Common myeloid progenitor, CD34-positive (primary cell): ENCODE measurements around the gene ITGB2.

ENCODE experiments used
- CTCF ChIA-PET: fragments of 350-600 bp; sonication (Branson Sonifier 250); formaldehyde crosslinking; loops from one replicate; lab custom pipeline; 2021; ENCODE audit warnings: antibody characterized with exemption; lab: Charles Lee
- POLR2A ChIA-PET: fragments of 350-600 bp; sonication (Branson Sonifier 250); formaldehyde crosslinking; loops from one replicate; lab custom pipeline; 2021; ENCODE audit warnings: antibody characterized with exemption; lab: Charles Lee
- DNase-seq, 3 donors: peaks; one replicate each; pipeline versions ENCODE4 v3.0.0 to v3.0.0-alpha.2; 2013
- H3K27ac ChIP-seq, 2 experiments: 1 replicate in 1 of 2; 2 replicates in 1 of 2; pipeline ENCODE4 v1.7.0; 2013; ENCODE audit warnings: inconsistent platforms in 2 of 2, low read length in 2 of 2, mild to moderate bottlenecking in 2 of 2, low read depth in 1 of 2, moderate library complexity in 1 of 2; ENCODE audit not compliant: severe bottlenecking in 2 of 2, insufficient read depth in 1 of 2, poor library complexity in 1 of 2
- H3K27me3 ChIP-seq, 5 experiments: replicated peaks in 2 of 5; 1 replicate in 3 of 5; 2 replicates in 2 of 5; pipeline versions ENCODE4 v1.6.1 to v1.7.0; 2013; ENCODE audit warnings: low read length in 4 of 5, mild to moderate bottlenecking in 2 of 5, moderate library complexity in 2 of 5, inconsistent platforms in 1 of 5; ENCODE audit not compliant: insufficient read depth in 5 of 5, control insufficient read depth in 4 of 5
- H3K36me3 ChIP-seq, 4 experiments: 1 replicate in 2 of 4; 2 replicates in 2 of 4; pipeline versions ENCODE4 v1.6.1 to v1.7.0; 2013; ENCODE audit warnings: low read length in 3 of 4, control low read depth in 1 of 4, mild to moderate bottlenecking in 1 of 4; ENCODE audit not compliant: control insufficient read depth in 4 of 4, insufficient read depth in 4 of 4
- H3K4me1 ChIP-seq, 4 experiments: 1 replicate in 3 of 4; 2 replicates in 1 of 4; pipeline versions ENCODE4 v1.6.1 to v1.7.1; 2013; ENCODE audit warnings: low read length in 3 of 4, mild to moderate bottlenecking in 3 of 4, control low read depth in 1 of 4, inconsistent platforms in 1 of 4, moderate library complexity in 1 of 4; ENCODE audit not compliant: control insufficient read depth in 4 of 4, insufficient read depth in 4 of 4; ENCODE audit errors: control extremely low read depth in 1 of 4
- H3K4me3 ChIP-seq, 7 experiments: 1 replicate in 4 of 7; 2 replicates in 3 of 7; pipeline versions ENCODE4 v1.5.1 to v1.7.0; 2013; ENCODE audit warnings: mild to moderate bottlenecking in 7 of 7, low read length in 6 of 7, moderate library complexity in 6 of 7, inconsistent platforms in 2 of 7, low read depth in 2 of 7, control low read depth in 1 of 7; ENCODE audit not compliant: insufficient read depth in 4 of 7, control insufficient read depth in 1 of 7; ENCODE audit errors: extremely low read depth in 1 of 7
- H3K9me3 ChIP-seq, 5 experiments: 1 replicate in 4 of 5; 2 replicates in 1 of 5; pipeline versions ENCODE4 v1.6.1 to v1.7.1; 2013; ENCODE audit warnings: low read length in 4 of 5, mild to moderate bottlenecking in 2 of 5, inconsistent platforms in 1 of 5, low read depth in 1 of 5, moderate library complexity in 1 of 5; ENCODE audit not compliant: control insufficient read depth in 4 of 5, insufficient read depth in 2 of 5; ENCODE audit errors: control extremely low read depth in 1 of 5
- WGBS: methylation state at CpG from one replicate; pipeline ENCODE4 v1.1.5; 2013; ENCODE audit not compliant: insufficient coverage; 5-methylcytosine and 5-hydroxymethylcytosine counted together

The ITGB2 gene

GRCh38 chr21:44869781-44870747 lies 50.6 kb downstream of the ITGB2 start:
- no peak for DNase-seq
- ChIA-PET POLR2A (interaction anchor here (1.0 kb wide), 1 partner anchor 10 kb away, joined by 3 read pairs; no protein-coding TSS in a partner anchor), CTCF (interaction anchor here (1.0 kb wide), 3 partner anchors 11 to 24 kb away, joined by 3 to 5 read pairs (median 4); no protein-coding TSS in a partner anchor)
- Histone ChIP-seq H3K27ac (peak overlapping the region in 1 of 2 experiments; percentile 46), H3K4me3 (peak overlapping the region in 3 of 7 experiments; percentile 2 to 96 (median 71)), H3K36me3 (peaks cover 0 to 9% (median 4%) of the 10 kb centered on the region in 4 experiments), H3K4me1 (peaks cover 44 to 91% (median 86%) of the 10 kb centered on the region in 4 experiments), H3K9me3 (no peaks in the 10 kb centered on the region), H3K27me3 (no peaks in the 10 kb centered on the region)
- WGBS: 90% methylated on average over 9 of the region's 19 CpGs

- Histone ChIP-seq H3K36me3 (peaks cover 0 to 21% (median 12%) of the 10 kb centered on the region in 4 experiments), H3K27me3 (no peaks in the 10 kb centered on the region), H3K27ac (no peak overlapping the region), H3K9me3 (no peaks in the 10 kb centered on the region), H3K4me3 (peak overlapping the region in 3 of 7 experiments; percentile 1 to 56 (median 40)), H3K4me1 (peaks cover 45 to 89% (median 78%) of the 10 kb centered on the region in 4 experiments)
- POLR2A ChIA-PET: no interaction called here
- DNase-seq: no peak
- 73% methylated on average over 6 of the region's 7 CpGs for WGBS
- CTCF ChIA-PET: interaction anchor here (2.2 kb wide), 1 partner anchor 14 kb away, joined by 8 read pairs; no protein-coding TSS in a partner anchor
Measured at GRCh38 chr21:44868707-44869106, 52.0 kb downstream of the ITGB2 start.

GRCh38 chr21:44867999-44868700 lies 52.5 kb downstream of the ITGB2 start:
- Histone ChIP-seq H3K4me1 (peaks cover 45 to 89% (median 78%) of the 10 kb centered on the region in 4 experiments), H3K27me3 (no peaks in the 10 kb centered on the region), H3K36me3 (peaks cover 0 to 27% (median 15%) of the 10 kb centered on the region in 4 experiments), H3K4me3 (peak overlapping the region in 3 of 7 experiments; percentile 1 to 56 (median 40)), H3K27ac (no peak overlapping the region), H3K9me3 (no peaks in the 10 kb centered on the region)
- POLR2A ChIA-PET: no interaction called here
- WGBS: 39% methylated on average over 9 of the region's 12 CpGs
- DNase-seq: peak in 2 of 3 donors; percentile 46 to 51
- CTCF ChIA-PET: interaction anchor here (1.2 to 2.2 kb wide), 3 partner anchors 13 to 64 kb away, joined by 3 to 8 read pairs (median 5); no protein-coding TSS in a partner anchor

- H3K27ac ChIP-seq: no peak overlapping the region
- H3K27me3 ChIP-seq: no peaks in the 10 kb centered on the region
- H3K36me3 ChIP-seq: peaks cover 0 to 32% (median 17%) of the 10 kb centered on the region in 4 experiments
- H3K4me1 ChIP-seq: peaks cover 45 to 84% (median 74%) of the 10 kb centered on the region in 4 experiments
- ChIA-PET CTCF (interaction anchor here (0.8 to 2.2 kb wide), 6 partner anchors 8 to 64 kb away, joined by 3 to 8 read pairs (median 4); no protein-coding TSS in a partner anchor), POLR2A (interaction anchor here (0.7 kb wide), 1 partner anchor 20 kb away, joined by 3 read pairs; no protein-coding TSS in a partner anchor)
- 99% methylated on average over 8 of the region's 15 CpGs for WGBS
- no peak overlapping the region for H3K4me3 ChIP-seq
- DNase-seq: no peak
- no peaks in the 10 kb centered on the region for H3K9me3 ChIP-seq
Measured at GRCh38 chr21:44867464-44867863, 53.2 kb downstream of the ITGB2 start.

- WGBS: 68% methylated on average over 7 of the region's 7 CpGs
- Histone ChIP-seq H3K27ac (no peak overlapping the region), H3K27me3 (no peaks in the 10 kb centered on the region), H3K4me3 (peak overlapping the region in 1 of 7 experiments; percentile 17), H3K36me3 (peaks cover 0 to 36% (median 20%) of the 10 kb centered on the region in 4 experiments), H3K4me1 (peaks cover 39 to 77% (median 67%) of the 10 kb centered on the region in 4 experiments), H3K9me3 (no peaks in the 10 kb centered on the region)
- ChIA-PET CTCF (interaction anchor here (0.8 to 2.2 kb wide), 8 partner anchors 9 to 63 kb away, joined by 3 to 8 read pairs (median 4); no protein-coding TSS in a partner anchor), POLR2A (interaction anchor here (0.7 kb wide), 1 partner anchor 14 kb away, joined by 3 read pairs; no protein-coding TSS in a partner anchor)
- DNase-seq: peak in 2 of 3 donors; percentile 66 to 72
Measured at GRCh38 chr21:44866780-44867179, 53.9 kb downstream of the ITGB2 start.

GRCh38 chr21:44865561-44866280 lies 55.0 kb downstream of the ITGB2 start:
- 36% methylated on average over 11 of the region's 12 CpGs for WGBS
- peak in 2 of 3 donors; percentile 76 to 86 for DNase-seq
- no peaks in the 10 kb centered on the region for H3K27me3 ChIP-seq
- no peaks in the 10 kb centered on the region for H3K9me3 ChIP-seq
- POLR2A ChIA-PET: interaction anchor here (1.0 kb wide), 2 partner anchors 11 to 50 kb away, joined by 3 to 5 read pairs; no protein-coding TSS in a partner anchor
- H3K4me3 ChIP-seq: peak overlapping the region in 3 of 7 experiments; percentile 13 to 52 (median 32)
- CTCF ChIA-PET: interaction anchor here (1.0 kb wide), 1 partner anchor 18 kb away, joined by 3 read pairs; no protein-coding TSS in a partner anchor
- peaks cover 34 to 66% (median 56%) of the 10 kb centered on the region in 4 experiments for H3K4me1 ChIP-seq
- peaks cover 2 to 46% (median 27%) of the 10 kb centered on the region in 4 experiments for H3K36me3 ChIP-seq
- peak overlapping the region in 1 of 2 experiments; percentile 11 for H3K27ac ChIP-seq
